Measurements from ENCODE around the gene ICE2.
"Not testable (repeated sequence)": the region's sequence is repeated elsewhere in the genome, so short reads cannot be mapped to it uniquely, and the experiment has no call there.

ICE2 gene

GRCh38 chr15:60442031-60442650 is 36.8 kb downstream of the ICE2 start:
- DNase-seq, result no peak

DNA sequence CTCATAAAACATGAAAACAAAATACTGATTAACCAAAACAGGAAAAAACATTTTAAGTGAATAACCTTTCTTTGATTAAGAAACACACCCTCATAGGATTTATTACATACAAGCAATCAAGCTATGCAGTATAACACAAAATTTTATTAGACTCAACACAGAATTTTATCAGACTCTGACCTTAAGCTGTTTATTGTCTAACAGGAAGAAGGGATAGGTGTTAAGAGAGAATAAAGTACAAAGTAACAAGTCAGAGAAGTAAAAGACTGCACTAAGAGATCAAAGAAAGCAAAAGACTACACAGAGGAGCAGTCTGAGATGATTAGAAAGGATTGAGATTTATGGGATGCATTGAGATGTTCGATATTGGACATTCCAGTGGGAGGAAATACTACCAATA is 37.6 kb downstream of the ICE2 start:
- no peak for DNase-seq

GRCh38 chr15:60438646-60439045 is 40.3 kb downstream of the ICE2 start:
- no peak for DNase-seq

DNA sequence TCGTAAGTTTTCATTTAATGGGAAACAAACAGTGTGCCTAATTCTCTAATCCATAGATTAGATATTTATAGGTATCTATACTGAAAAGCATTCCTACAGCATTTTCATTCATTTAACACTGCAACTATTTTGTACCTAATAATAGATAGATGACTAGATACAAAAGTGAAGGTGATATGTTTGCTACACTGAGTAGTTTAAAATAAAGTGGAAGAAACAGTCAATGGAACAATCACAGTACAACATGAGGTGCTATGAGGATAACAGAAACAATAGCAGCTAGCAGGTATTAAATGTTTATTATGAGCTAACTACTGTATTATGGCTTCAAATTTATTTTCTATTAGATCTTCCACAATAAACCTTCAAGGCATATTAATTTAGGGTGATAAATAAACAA is 50.0 kb downstream of the ICE2 start:
- no peak for DNase-seq

DNA sequence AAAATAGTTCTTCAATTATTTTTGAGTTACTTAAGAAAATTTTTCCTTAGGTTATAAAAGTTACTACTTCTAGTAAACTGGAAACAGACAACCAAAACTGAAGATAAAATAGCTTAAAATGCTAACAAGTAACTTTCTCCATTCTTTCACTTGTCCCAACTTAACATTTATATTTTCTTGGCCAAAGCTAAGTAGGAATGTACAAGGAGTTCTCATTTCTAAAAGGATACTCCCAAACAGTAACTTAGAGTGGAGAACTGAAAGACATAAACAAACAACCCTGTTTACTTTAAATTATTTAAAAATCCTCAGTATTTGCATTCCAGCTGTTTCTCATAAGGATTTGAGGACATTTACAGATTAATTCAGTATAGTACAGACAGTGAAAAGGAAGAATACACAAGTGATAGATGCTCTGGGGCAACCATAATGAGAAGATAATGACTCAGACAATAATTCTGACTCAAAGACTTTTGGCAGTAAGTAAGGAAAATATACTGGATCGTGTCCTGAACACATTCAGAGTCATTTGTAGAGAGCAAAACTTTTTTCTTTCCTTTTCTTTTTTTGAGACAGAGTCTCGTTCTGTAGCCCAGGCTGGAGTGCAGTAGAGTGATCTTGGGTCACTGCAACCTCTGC is 52.0 kb downstream of the ICE2 start:
- no peak for DNase-seq

GRCh38 chr15:60425461-60425860 is 53.5 kb downstream of the ICE2 start:
- DNase-seq, result no peak

DNA sequence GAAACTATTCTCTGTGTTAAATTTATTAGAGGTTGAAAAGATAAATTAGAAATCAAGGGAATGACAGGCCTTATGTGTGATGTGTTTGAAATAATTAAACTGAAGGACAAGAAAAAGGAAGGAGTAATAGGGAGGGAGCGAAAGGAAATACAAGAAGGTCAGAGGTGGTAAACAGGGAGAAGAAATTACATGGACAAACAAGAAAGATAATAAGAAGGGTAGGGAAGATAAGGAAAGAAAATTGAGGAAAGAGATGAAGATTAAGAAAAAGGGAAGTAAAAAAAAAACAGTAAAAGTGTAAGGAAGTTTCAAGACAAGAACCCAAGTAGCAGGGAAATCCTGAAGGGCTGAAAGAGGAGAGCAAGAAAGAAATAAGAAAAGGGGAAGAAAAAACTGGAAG is 54.9 kb downstream of the ICE2 start:
- DNase-seq, result no peak

DNA sequence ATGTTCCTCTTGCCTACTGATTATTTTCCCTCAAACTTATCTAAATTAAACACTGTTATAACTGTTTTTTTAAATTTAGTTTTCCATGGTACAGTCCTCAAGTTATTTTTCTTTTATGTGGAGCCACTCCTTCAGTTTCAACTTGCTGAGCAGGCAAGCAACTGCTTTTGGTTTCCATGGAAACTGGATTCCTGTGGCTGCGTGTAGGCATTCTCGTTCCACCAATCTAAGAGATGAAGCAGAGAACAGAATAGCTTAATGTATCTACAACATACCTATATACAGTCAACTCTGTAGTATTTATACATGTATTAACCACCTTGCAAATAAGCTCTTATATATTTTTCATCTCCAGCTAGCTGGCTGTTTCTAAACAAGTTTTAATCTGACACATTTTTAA is 55.4 kb downstream of the ICE2 start:
- no peak for DNase-seq

GRCh38 chr15:60421544-60421943 is 57.4 kb downstream of the ICE2 start:
- DNase-seq, result no peak

GRCh38 chr15:60420203-60420716 is 58.7 kb downstream of the ICE2 start:
- DNase-seq, result no peak

DNA sequence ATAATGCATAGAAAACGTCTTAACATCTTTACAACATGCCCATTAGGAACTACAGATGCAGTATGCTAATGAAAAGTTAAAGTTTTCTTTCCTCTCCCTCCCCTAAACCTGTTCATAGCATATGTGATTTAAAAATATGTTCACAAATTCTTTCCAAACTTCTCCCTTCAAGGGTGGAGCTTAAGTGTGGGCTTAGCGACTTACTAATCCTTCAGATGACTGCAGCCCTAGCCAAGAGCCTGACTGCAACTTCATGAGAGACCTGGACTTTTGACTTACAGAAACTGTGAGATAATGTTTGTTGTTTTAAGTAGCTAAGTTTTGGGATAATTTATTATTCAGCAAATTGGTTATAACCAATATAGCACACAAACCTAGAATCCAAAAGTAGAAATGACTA is 59.2 kb downstream of the ICE2 start:
- DNase-seq, result no peak

DNA sequence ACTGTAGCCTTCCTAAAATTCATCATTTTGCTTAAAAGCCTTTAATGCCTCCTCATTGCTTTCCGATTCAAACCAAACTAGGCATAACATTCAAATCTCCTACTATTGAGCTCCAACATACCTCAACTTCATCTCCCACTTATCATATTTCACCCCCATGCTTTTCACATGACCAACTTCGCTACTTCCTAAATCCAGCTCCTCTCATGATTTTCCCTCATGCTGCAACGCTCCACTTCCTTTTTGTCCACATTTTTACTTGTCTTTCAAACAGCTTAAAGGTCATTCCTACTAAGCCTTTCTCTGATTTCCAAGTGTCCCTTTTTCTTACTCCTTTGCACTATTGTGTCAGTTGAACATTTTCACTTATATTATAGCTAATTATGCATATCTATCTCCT is 60.8 kb downstream of the ICE2 start:
- no peak for DNase-seq

DNA sequence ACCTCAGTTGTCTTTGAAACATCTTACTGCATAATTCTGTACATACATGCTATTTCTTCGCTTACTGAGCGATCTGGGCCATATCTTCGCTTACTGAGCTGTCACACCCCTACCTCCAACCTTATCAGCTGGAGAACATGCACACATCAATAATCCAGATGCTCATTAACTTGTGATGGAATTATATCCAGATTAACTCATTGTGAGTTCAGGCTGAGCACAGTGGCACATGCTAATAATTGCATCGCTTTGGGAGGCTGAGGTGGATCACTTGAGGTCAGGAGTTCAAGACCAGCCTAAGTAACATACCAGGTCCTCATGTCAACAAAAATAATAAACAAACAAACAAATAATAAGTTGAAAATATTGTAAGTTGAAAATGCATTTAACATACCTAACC is 61.8 kb downstream of the ICE2 start:
- DNase-seq, result no peak

- DNase-seq, result no peak
Measured at GRCh38 chr15:60416484-60416883, 62.5 kb downstream of the ICE2 start.

GRCh38 chr15:60414016-60414682 is 64.8 kb downstream of the ICE2 start:
- no peak for DNase-seq

- DNase-seq, result no peak
Measured at GRCh38 chr15:60413231-60413824, 65.6 kb downstream of the ICE2 start.

DNA sequence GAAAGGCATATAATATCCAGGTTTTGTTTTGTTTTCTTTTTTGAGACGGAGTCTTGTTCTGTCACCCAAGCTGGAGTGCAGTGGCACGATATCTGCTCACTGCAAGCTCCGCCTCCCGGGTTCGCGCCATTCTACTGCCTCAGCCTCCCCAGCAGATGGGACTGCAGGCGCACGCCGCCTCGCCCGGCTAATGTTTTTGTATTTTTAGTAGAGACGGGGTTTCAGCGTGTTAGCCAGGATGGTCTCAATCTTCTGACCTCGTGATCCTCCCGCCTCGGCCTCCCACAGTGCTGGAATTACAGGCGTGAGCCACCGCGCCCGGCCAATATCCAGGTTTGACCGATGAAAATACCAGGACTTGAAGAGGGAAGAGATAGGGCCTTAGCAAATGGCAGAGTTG is 66.1 kb downstream of the ICE2 start:
- not testable (repeated sequence) for DNase-seq

- DNase-seq, result no peak
Measured at GRCh38 chr15:60411774-60412425, 67.0 kb downstream of the ICE2 start.

- DNase-seq, result not testable (repeated sequence)
Measured at GRCh38 chr15:60410350-60410749, 68.6 kb downstream of the ICE2 start.

DNA sequence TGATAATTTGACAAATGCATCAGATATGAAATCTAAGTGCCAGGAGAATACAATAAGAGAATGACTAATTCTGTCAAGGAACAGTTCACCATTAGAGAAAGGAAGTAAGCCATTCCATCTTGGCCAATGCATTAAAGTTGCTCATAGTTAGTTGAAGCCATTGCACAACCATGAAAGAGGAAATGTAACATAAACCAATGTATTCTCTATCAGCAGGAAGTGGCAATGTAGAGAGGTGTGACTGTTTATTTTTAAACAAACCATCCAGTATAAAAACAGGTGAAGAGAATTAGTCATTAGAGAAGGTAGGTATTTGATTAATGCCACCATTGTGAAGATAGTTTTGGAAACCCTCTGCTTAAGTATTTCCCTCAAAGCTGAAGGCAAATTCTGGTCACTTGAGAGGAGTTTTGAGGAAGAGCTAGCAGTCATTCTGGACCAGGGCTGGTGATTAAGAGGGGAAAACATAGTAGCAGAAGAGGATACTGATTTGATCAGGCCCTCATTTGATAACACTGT is 70.4 kb downstream of the ICE2 start:
- DNase-seq, result no peak

GRCh38 chr15:60407415-60407805 is 71.5 kb downstream of the ICE2 start:
- no peak for DNase-seq

- DNase-seq, result no peak
Measured at GRCh38 chr15:60406513-60407414, 72.2 kb downstream of the ICE2 start.

Data from NCI-H510A (cell line).